Brain microvascular endothelial cell (primary cell): ENCODE measurements around the gene UBXN7.
"Not testable (repeated sequence)": the region's sequence is repeated elsewhere in the genome, so short reads cannot be mapped to it uniquely, and the experiment has no call there.

ENCODE experiments used
- DNase-seq: peaks from one replicate; pipeline ENCODE4 v3.0.0-alpha.2; 2020
- H3K27ac ChIP-seq: fragments of 250-450 bp; sonication (Bioruptor Pico); 2 replicates; pipeline ENCODE4 v1.5.1; 2020; ENCODE audit warnings: mild to moderate bottlenecking, moderate library complexity
- H3K27me3 ChIP-seq: fragments of 250-450 bp; sonication (Bioruptor Pico); replicated peaks from 2 replicates; pipeline ENCODE4 v1.5.1; 2020; ENCODE audit warnings: mild to moderate bottlenecking
- H3K36me3 ChIP-seq: fragments of 250-450 bp; sonication (Bioruptor Pico); replicated peaks from 2 replicates; pipeline ENCODE4 v1.5.1; 2020; ENCODE audit warnings: mild to moderate bottlenecking
- H3K4me3 ChIP-seq: 2 replicates; pipeline ENCODE4 v1.5.1; 2011; ENCODE audit warnings: low read depth, mild to moderate bottlenecking, control low read depth, low read length, moderate library complexity
- in situ Hi-C: cut with HindIII; loops from 2 replicates; pipeline ENCODE4 v1.10.0; 2017; ENCODE audit warnings: low sequenced_read_pairs, low pct_ligation_motif_present
- TF ChIP-seq, protein P1 (sequence below): IDR thresholded peaks from 2 replicates; pipeline ENCODE4 v1.5.1; 2011; ENCODE audit warnings: low read depth, mild to moderate bottlenecking, moderate library complexity, low read length, control low read depth, inconsistent platforms; ENCODE audit errors: missing control alignments

UBXN7 gene

DNA sequence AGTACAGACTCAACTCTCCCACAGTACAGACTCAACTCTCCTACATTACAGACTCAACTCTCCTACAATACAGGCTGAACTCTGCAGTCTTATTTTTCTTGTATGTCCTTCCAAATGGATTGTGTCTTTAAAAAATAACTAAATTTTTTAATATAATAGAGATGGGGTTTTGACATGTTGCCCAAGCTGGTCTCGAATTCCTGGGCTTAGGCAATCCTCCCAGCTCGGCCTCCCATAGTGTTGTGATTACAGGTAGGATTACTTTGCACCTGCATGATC lies 31.2 kb upstream of the UBXN7 start:
- DNase-seq: no peak
- Histone ChIP-seq H3K4me3 (no peak overlapping the region), H3K27me3 (no peaks in the 10 kb centered on the region), H3K27ac (no peak overlapping the region), H3K36me3 (peaks cover 3% of the 10 kb centered on the region)
- TF ChIP-seq, protein P1, sequence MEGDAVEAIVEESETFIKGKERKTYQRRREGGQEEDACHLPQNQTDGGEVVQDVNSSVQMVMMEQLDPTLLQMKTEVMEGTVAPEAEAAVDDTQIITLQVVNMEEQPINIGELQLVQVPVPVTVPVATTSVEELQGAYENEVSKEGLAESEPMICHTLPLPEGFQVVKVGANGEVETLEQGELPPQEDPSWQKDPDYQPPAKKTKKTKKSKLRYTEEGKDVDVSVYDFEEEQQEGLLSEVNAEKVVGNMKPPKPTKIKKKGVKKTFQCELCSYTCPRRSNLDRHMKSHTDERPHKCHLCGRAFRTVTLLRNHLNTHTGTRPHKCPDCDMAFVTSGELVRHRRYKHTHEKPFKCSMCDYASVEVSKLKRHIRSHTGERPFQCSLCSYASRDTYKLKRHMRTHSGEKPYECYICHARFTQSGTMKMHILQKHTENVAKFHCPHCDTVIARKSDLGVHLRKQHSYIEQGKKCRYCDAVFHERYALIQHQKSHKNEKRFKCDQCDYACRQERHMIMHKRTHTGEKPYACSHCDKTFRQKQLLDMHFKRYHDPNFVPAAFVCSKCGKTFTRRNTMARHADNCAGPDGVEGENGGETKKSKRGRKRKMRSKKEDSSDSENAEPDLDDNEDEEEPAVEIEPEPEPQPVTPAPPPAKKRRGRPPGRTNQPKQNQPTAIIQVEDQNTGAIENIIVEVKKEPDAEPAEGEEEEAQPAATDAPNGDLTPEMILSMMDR: no peak
- in situ Hi-C loops: no loop called here

DNA sequence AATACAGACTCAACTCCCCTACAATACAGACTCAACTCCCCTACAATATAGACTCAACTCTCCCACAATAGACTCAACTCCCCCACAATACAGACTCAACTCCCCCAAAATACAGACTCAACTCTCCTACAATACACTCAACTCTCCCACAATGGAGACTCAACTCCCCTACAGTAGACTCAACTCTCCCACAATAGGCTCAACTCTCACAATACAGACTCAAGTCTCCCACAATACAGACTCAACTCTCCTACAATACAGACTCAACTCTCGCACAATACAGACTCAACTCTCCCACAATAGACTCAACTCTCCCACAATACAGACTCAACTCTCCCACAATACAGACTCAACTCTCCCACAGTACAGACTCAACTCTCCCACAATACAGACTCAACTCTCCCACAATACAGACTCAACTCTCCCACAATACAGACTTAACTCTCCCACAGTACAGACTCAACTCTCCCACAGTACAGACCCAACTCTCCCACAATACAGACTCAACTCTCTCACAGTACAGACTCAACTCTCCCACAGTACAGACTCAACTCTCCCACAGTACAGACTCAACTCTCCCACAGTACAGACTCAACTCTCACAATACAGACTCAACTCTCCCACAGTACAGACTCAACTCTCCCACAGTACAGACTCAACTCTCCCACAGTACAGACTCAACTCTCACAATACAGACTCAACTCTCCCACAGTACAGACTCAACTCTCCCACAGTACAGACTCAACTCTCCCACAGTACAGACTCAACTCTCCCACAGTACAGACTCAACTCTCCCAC lies 30.7 kb upstream of the UBXN7 start:
- H3K4me3 ChIP-seq, H3K27ac ChIP-seq, in situ Hi-C loops, DNase-seq, H3K27me3 ChIP-seq, H3K36me3 ChIP-seq: not testable (repeated sequence)

DNA sequence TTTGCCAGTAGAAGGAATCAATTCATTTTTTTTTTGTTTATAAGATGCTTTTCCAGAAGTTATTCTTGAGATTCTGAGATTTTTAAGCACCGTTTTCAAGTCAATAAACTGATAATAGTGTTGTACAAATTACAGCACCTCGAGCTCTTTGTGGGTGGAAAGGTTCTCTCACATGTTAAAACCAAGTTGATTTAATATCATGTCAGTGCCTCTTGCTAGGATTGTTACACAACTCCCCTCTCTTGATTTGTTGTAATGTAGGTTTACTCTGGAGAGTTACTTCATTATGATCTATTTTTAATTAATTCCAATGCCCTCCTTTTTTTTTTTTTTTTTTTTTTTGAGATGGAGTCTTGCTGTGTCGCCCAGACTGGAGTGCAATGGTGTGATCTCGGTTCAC lies 25.8 kb upstream of the UBXN7 start:
- Histone ChIP-seq H3K36me3 (no peaks in the 10 kb centered on the region), H3K27me3 (no peaks in the 10 kb centered on the region), H3K27ac (no peak overlapping the region), H3K4me3 (no peak overlapping the region)
- in situ Hi-C loops: no loop called here
- TF ChIP-seq, protein P1: no peak
- DNase-seq: no peak

DNA sequence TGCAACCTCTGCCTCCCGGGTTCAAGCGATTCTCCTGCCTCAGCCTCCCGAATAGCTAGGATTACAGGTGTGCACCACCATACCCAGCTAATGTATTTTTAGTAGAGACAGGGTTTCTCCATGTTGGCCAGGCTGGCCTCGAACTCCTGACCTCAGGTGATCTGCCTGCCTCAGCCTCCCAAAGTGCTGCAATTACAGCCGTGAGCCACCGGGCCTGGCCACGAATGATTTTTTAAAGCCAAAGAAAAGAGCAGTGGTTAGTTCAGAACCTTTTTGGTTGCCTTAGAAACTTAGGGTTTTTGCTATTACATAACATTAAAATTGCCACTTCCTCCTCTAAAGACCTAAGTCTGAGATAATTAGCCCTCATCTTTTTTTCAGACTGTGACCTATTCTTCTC lies 25.2 kb upstream of the UBXN7 start:
- H3K4me3 ChIP-seq, in situ Hi-C loops, H3K36me3 ChIP-seq, DNase-seq, H3K27me3 ChIP-seq, H3K27ac ChIP-seq: not testable (repeated sequence)
- TF ChIP-seq, protein P1: peak; percentile 5

DNA sequence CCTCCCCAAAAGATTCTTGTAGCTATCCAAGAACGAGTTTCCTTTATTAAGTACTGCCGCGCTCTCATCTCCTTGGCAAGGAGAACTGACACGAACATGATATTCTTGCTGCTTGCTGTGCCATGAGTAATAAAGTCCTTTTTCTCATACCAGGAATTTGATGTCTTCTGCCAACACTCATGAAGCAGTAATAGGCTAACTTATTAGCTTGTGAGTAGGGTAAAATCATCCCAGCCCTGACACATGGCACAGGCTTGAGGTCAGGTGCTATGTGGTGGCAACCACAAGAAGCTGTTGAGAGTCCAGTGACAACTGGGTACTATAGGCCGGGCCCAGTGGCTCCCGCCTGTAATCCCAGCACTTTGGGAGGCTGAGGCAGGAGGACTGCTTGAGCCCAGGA lies 22.7 kb upstream of the UBXN7 start:
- no peak overlapping the region for H3K4me3 ChIP-seq
- no peaks in the 10 kb centered on the region for H3K36me3 ChIP-seq
- TF ChIP-seq, protein P1: no peak
- in situ Hi-C loops: no loop called here
- no peaks in the 10 kb centered on the region for H3K27me3 ChIP-seq
- H3K27ac ChIP-seq: no peak overlapping the region
- peak; percentile 8 for DNase-seq

DNA sequence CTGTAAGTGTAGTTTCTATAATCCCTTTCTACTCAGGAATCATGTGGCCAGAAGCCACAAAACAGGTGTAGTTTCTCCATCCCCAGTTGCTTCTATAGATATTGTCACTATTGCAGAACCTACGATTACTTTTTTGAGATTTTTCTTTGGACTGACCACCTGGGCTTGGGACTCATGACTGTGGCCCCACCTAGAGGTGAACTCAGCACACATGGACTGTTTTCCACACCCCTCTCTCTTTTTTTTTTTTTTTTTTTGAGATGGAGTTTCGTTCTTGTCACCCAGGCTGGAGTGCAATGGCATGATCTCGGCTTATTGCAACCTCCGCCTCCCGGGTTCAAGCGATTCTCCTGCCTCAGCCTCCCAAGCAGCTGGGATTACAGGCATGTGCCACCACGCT lies 13.2 kb upstream of the UBXN7 start:
- TF ChIP-seq, protein P1: peak; percentile 39
- H3K27me3 ChIP-seq, in situ Hi-C loops, DNase-seq, H3K36me3 ChIP-seq, H3K4me3 ChIP-seq, H3K27ac ChIP-seq: not testable (repeated sequence)
